Measurements from ENCODE around the gene KCNMA1.
"Not testable (repeated sequence)": the region's sequence is repeated elsewhere in the genome, so short reads cannot be mapped to it uniquely, and the experiment has no call there.

The KCNMA1 gene

DNA sequence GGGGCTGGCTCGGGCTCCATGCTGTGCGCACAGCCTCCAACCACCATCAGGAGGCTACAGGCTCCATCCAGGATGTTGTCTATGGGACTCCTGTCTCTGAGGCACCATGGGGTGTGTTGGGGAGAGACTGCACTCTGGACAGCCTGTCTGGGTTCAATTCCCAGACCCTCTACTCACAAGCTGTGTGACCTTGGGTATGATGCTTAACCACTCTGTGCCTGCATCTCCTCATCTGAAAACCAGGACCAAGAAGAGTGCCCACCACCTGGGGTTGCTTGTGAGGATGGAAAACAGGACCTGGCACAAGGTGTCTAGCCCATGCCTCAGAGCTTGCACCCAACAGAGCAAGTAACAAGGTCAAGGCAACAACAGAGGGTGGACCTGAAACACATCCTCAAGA lies 109.8 kb downstream of the KCNMA1 start:
- no peak for DNase-seq

DNA sequence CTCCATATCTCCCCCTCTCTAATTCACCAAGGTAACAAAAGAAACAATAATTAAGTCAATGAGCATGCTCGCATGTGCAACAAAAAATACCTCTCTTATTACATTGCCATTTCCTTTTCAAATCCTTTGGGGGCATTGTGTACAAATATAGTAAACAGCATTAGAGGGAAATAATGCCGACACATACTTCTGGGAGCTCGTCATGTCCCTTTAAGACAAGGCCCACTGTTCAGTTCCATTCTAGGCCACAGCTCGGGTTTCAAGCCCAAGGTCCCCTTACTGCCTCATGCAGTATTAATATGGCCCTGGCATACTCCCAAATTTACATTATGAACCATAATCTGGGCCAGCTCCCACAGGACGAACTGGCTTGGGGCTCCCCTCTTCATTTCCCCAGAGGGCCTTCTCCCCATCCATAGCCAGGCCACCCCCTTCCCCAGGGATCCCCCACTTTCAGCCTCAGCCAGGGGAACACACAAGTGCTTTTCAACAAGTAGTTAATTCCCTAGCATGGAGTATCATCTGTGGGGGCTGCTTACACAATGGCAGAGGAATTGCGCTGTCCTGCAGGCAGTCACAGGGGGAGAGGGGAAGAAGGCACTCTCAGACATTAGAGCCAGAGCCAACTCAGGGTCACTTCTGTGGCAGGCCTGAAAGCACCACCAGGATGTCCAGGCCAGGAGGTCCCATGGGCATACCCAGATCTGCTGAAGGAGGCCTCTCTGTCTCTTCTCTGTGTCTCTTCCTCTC lies 110.6 kb downstream of the KCNMA1 start:
- DNase-seq: no peak

GRCh38 chr10:77524281-77524711 lies 113.3 kb downstream of the KCNMA1 start:
- DNase-seq: no peak

DNA sequence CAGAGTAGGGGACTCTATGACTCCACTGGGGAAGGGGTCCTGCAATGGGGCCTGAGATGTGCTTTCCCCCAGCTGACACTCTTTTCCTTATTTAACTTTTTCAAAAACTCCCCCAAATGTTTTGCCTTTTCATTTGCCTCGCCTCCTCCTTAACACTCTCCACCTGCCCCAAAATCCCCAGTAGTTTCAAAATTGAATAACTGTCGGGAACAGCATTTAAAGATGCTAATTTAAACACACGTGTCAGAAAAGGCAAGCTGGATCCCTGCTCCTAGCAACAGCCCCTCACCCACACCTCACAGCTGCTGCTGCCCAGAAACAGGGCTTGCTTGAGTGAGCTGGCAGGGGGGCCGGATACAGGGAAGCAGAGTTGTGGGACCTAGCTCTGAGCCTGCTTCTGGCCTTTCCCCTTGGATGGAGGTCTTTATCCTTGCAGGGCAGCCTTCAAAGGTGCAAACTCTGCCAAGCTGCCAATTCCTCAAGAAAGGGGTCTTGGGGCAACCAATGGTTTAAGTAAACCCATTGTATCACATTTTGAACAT lies 115.3 kb downstream of the KCNMA1 start:
- DNase-seq: no peak

DNA sequence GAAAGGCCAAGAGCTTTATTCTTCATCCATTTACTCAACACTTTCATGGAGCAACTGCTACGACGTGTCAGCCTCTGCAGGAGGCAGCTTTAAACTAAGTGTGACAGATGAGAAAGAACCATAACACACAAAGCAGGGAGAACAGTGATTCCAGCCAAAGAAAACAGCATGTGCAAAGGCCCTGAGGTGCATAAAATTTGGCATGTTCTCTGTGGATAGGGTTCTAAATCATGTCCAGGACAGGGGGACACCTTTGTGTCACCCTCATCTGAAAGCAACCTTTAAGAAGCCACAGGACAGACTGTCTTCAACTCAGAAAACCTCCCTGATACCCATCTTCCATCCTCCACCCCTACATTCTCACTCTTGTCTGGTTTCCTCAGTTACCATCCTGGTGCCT lies 116.6 kb downstream of the KCNMA1 start:
- DNase-seq: no peak

GRCh38 chr10:77520290-77520689 lies 117.3 kb downstream of the KCNMA1 start:
- no peak for DNase-seq

DNA sequence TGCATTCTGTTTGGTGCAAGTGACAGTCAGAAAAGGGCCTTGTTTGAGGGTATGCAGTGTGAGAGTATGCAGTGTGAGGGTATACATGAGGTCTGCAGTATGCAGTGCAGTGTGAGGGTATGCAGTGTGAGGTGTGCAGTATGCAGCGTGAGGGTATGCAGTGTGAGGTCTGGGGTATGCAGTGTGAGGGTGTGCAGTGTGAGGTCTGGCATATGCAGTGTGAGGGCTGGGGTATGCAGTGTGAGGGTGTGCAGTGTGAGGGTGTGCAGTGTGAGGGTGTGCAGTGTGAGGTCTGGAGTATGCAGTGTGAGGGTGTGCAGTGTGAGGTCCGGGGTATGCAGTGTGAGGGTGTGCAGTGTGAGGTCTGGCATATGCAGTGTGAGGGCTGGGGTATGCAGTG lies 117.8 kb downstream of the KCNMA1 start:
- not testable (repeated sequence) for DNase-seq

DNA sequence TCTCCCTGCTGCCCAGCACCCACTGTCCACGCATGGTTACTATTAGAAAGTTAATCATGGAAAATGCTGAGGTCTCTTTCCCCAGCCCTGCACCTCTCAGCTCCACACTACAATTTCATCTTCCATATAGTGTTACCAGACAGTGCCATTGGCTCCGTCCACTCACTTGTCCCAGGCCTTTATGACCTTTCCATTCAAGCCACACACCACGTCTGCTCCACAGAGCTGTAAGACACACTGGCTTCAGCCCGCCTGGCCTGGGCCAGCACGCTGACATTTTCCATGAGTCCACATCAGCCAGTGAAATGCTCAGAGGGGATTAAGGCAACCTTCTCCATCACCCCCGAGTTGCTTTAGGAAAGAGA lies 118.7 kb downstream of the KCNMA1 start:
- DNase-seq: no peak

DNA sequence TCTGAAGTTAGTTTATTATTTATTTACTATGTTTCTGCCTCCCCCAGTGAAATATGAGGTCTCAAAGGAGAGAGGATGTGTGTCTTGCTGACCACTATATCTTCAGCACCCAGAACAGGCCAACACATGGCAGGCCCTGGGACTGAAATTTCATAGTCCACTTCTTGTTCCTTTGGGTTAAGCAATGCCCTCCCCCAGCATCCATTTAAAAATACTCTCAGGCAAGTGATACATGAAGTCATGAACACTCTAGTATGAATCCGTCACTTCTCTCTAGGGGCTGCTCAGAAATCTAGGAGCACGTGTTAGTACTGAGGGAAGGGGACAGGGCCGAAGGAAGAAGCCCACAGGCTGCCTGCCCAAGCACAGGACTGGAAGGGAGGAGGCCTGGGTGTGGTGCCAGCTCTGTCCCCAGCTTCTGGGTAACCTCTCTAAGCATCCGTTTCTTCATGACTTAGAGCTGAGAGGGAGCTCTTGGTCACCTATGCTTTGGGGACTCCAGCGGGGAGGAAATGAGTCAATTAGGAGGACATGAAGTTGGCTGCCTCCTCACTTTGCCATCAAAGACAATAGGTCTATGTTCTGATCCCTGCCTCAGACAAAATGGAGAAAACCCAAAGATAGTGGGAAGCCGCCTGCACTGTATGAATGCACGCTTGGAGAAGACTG lies 119.2 kb downstream of the KCNMA1 start:
- no peak for DNase-seq

DNA sequence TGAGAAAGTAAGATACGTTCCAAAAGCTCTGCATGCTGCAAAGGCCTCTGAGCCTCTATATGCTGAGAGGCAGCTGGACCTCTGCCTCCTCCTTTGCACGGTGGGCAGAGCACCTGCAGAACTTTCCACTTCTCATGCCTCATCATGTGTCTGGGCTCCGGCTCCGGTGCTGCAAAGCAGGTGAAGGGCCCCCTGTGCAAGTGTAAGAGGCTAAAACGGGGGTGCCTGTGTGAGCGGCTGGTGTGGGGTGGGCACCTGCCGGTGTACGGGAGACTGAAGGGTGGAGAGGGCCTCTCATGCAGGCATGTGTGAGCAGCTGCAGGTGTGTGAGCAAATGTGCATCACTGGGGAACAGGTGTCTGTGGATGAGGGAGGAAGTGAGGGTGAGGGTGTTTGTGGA lies 121.0 kb downstream of the KCNMA1 start:
- DNase-seq: no peak

GRCh38 chr10:77514870-77515269 lies 122.7 kb downstream of the KCNMA1 start:
- no peak for DNase-seq

GRCh38 chr10:77513781-77514331 lies 123.8 kb downstream of the KCNMA1 start:
- DNase-seq: no peak

GRCh38 chr10:77513220-77513619 lies 124.4 kb downstream of the KCNMA1 start:
- DNase-seq: no peak

DNA sequence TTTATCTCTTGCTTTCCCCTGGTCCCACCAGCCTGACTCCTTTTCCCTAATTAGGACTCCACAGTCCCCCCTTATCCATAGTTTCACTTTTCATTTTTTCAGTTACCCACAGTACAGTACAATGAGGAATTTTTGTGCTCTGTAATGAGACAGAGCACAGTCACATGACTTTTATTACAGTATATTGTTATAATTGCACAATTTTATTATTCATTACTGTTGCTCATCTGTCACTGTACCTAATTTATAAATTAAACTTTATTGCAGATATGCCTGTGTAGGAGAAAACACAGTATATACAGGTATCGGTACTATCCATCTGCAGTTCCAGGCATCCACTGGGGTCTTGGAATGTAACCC lies 125.4 kb downstream of the KCNMA1 start:
- DNase-seq: no peak

DNA sequence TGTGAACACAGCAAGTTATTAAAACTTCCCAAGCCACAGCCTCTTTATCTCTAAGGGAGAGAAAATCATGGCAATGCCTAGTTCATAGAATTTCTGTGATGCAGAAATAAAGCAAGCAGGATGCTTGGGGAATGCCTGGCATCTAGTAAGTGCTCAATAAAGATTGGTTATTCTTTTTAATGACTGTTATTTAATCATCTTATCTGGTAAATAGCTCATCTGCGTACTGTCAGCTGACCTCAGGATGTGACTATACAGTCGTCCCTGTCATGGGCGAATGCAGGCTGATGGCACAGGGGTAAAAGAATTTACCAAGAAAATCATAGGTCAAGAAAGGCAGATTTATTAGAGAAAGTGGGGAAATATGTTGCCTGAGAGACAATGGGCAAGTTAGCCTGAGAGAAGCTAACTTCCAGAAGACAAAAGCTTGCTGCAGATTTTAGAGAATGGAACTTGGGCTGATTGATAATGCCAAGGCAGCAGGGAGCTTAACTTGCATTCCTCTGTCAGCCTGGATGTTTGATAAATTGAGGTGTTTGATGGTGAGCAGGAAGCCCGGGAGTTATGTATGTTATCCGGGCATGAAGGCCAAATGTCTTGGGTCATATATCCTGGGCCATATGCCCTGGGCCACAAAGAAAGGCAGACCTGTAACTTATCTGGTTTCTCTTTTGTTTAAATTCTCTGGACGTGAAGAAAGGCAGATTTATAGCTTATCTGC lies 126.0 kb downstream of the KCNMA1 start:
- DNase-seq: no peak

DNA sequence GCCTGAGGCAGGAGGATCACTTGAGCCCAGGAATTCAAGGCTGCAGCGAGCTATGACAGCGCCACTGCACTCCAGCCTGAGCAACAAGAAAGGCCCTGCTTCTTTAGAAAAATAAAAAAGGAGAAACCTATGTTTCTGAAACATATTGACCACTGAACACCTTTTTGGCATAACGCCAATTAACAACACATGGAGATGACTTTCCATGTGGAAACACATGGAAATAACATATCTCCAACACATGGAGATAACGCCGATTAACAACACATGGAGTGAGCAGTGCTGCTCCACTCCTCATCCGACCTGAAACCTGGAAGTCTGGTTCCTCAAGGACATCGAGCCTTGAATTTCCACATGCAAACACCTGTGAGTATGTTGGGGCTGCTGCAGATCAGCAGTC lies 126.9 kb downstream of the KCNMA1 start:
- no peak for DNase-seq

DNA sequence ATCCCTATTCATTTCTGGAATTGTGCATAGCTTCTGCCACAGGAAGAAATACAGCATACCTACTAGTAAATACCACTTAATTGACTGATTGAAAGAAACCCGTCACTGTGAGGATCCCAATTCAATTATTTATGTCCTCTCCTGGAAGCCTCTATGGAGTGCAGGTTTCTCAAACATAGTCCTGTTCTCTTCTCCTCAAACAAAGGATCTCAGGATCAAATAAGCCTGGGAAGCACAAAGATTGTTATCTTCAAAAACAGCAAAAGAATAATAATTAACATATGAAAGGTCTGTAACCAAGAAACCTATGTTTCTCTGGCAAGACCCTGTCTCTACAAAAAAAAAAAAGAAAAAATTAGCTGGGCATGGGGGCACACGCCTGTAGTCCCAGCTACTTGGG lies 127.3 kb downstream of the KCNMA1 start:
- DNase-seq: no peak

- DNase-seq: no peak
Observed at GRCh38 chr10:77509391-77509790, 128.2 kb downstream of the KCNMA1 start.

GRCh38 chr10:77507291-77507880 lies 130.2 kb downstream of the KCNMA1 start:
- no peak for DNase-seq

GRCh38 chr10:77506517-77507200 lies 130.9 kb downstream of the KCNMA1 start:
- no peak for DNase-seq

DNA sequence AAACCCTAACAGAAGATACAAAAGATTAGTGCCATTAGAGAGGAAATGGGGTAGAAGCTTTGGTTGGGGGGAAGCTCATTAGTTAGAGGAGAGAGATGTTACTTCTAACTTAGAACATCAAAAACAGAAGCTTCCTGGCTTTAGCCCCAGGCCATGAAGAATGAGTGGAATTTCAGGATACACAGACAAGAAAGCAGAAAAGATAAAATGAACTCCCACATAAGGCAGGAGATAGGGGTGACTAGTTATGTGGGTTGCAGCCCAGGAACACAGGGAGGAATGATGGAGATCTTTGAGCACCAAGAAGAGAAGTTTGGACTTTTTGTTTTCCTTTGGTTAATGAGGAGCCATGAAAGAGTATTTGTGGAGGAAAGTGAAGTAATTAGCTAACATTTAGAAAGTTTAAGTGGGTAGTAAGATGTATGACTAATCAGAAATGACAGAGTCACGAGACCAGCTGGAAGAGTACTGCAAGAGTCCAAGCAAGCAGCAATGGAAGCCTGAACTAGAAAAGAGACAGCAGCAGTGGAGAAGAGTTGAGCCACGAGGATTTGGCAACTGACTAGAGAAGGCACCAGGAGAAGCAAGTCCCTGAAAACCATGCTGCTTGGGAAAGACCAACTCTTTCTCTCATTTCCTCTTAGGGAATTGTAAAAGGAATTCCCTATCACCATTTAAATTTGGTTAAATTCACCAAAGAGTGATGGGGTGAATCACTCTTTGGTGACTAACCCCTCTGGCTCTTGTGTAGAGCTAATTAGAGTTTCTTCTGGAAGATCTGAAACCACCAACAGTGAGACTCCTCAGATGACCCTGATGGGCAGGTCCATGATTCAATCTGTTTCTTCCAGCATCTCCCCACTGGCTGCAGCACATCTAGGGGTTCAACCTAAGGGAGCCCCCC lies 131.9 kb downstream of the KCNMA1 start:
- DNase-seq: no peak

All from activated T-cell treated with anti-CD3 and anti-CD28 coated beads for 4 hours (primary cell).